ENCODE measurements around the gene NRG3. TPM values are rescaled to one million over a fixed set of nuclear protein-coding genes. Genes with fewer than 3 reads are reported as not detected.

The NRG3 gene
- total and polyA plus RNA-seq, 2 of the 8 experiments (the other 6 are each of a cell fraction or from before 2014, with no cell fraction given) = 4.2 to 5.0 TPM

GRCh38 chr10:81882011-81882410, 7.0 kb downstream of the NRG3 start (continued):
- TF ChIP-seq CTCF (IDR thresholded peaks at IDR 0.05; ENCODE audit: control extremely low read depth in 1 of 3, insufficient read depth in 1 of 3, low read depth in 1 of 3, low read length in 3 of 3) (no peak), MAFK (IDR thresholded peaks at IDR 0.05; ENCODE audit: low read depth, low read length) (no peak), CHD1 (IDR thresholded peaks at IDR 0.05; ENCODE audit: low read depth, low read length) (no peak), ATF3 (IDR thresholded peaks at IDR 0.05; ENCODE audit: insufficient read depth, low read depth, low read length) (no peak)
